Keratinocyte (primary cell): ENCODE results near the gene ZNF576. TPM values are rescaled to one million over a fixed set of nuclear protein-coding genes. Genes with fewer than 3 reads are reported as not detected.

ENCODE experiments used
- DNase-seq: peaks from one replicate; pipeline ENCODE4 v3.0.0-alpha.2; 2011; ENCODE audit warnings: low read depth, missing footprints, low spot score
- FAIRE-seq: peaks from 2 replicates; lab custom pipeline; 2011; peaks lifted over from hg19 to GRCh38; lab: Jason Lieb, UNC
- H2AFZ ChIP-seq: 2 replicates; pipeline ENCODE4 v1.6.0; 2012; ENCODE audit warnings: low read length, control low read depth, inconsistent platforms; ENCODE audit not compliant: control insufficient read depth
- H3K27ac ChIP-seq: 2 replicates; pipeline ENCODE4 v1.5.1; 2011; ENCODE audit warnings: low read length; ENCODE audit not compliant: control insufficient read depth, insufficient read depth
- H3K27me3 ChIP-seq: 3 replicates; pipeline ENCODE4 v1.6.0; 2011; ENCODE audit warnings: low read length; ENCODE audit not compliant: control insufficient read depth, insufficient read depth; ENCODE audit errors: extremely low read depth
- H3K36me3 ChIP-seq, 2 experiments: 2 replicates in 1 of 2; 3 replicates in 1 of 2; pipeline ENCODE4 v1.5.1; 2011; ENCODE audit warnings: low read length in 2 of 2, mild to moderate bottlenecking in 1 of 2; ENCODE audit not compliant: control insufficient read depth in 2 of 2, insufficient read depth in 2 of 2; ENCODE audit errors: extremely low read depth in 1 of 2
- H3K4me1 ChIP-seq: 3 replicates; pipeline ENCODE4 v1.5.1; 2011; ENCODE audit warnings: low read length; ENCODE audit not compliant: control insufficient read depth, insufficient read depth; ENCODE audit errors: extremely low read depth
- H3K4me2 ChIP-seq: 3 replicates; pipeline ENCODE4 v1.6.0; 2011; ENCODE audit warnings: low read depth, low read length; ENCODE audit not compliant: control insufficient read depth, insufficient read depth; ENCODE audit errors: extremely low read depth
- H3K4me3 ChIP-seq, 3 experiments: fragments of 200-600 bp in 1 of 3; sonication (generic) in 1 of 3; 2 replicates in 2 of 3; 3 replicates in 1 of 3; pipeline ENCODE4 v1.5.1; 2011 to 2016; ENCODE audit warnings: low read length in 3 of 3, mild to moderate bottlenecking in 3 of 3, control low read depth in 2 of 3, inconsistent platforms in 1 of 3, low read depth in 1 of 3, mixed read lengths in 1 of 3, mixed run types in 1 of 3, moderate library complexity in 1 of 3; ENCODE audit not compliant: control insufficient read depth in 2 of 3, insufficient read depth in 2 of 3; ENCODE audit errors: extremely low read depth in 1 of 3
- H3K79me2 ChIP-seq: 2 replicates; pipeline ENCODE4 v1.6.0; 2012; ENCODE audit warnings: low read length; ENCODE audit not compliant: control insufficient read depth, insufficient read depth
- H3K9ac ChIP-seq: 3 replicates; pipeline ENCODE4 v1.6.0; 2011; ENCODE audit warnings: low read length; ENCODE audit not compliant: control insufficient read depth, insufficient read depth; ENCODE audit errors: extremely low read depth
- H3K9me1 ChIP-seq: 3 replicates; pipeline ENCODE4 v1.6.0; 2011; ENCODE audit warnings: low read length; ENCODE audit not compliant: control insufficient read depth, insufficient read depth; ENCODE audit errors: extremely low read depth
- H3K9me3 ChIP-seq: 2 replicates; pipeline ENCODE4 v1.5.1; 2012; ENCODE audit warnings: low read depth, low read length; ENCODE audit not compliant: control insufficient read depth
- H4K20me1 ChIP-seq: 3 replicates; pipeline ENCODE4 v1.6.0; 2011; ENCODE audit warnings: low read length; ENCODE audit not compliant: control insufficient read depth, insufficient read depth; ENCODE audit errors: extremely low read depth
- CTCF ChIP-seq, 3 experiments: IDR thresholded peaks in 1 of 3; conservative IDR thresholded peaks in 1 of 3; optimal IDR thresholded peaks in 1 of 3; 2 replicates in 2 of 3; 3 replicates in 1 of 3; pipeline versions ENCODE3 to v1.5.1; 2011; ENCODE audit warnings: low read length in 3 of 3, mild to moderate bottlenecking in 3 of 3, moderate library complexity in 2 of 3, control low read depth in 1 of 3, inconsistent platforms in 1 of 3; ENCODE audit not compliant: insufficient read depth in 2 of 3; ENCODE audit errors: extremely low read depth in 1 of 3
- EZH2 ChIP-seq: IDR thresholded peaks from one replicate; pipeline ENCODE4 v1.6.1; 2012; ENCODE audit warnings: inconsistent platforms, mild to moderate bottlenecking, low read length, moderate library complexity
- dilution Hi-C: fragments of 300-500 bp; cut with MboI; formaldehyde crosslinking; loops from one replicate; pipeline ENCODE4 v1.7.0; 2020; ENCODE audit warnings: low sequenced_read_pairs; ENCODE audit not compliant: extremely low pct_ligation_motif_present
- polyA plus RNA-seq, 5 experiments: library from polyadenylated mRNA; depleted of rRNA in 3 of 5; stranded (reverse) in 3 of 5; stranded (forward) in 1 of 5; unstranded in 1 of 5; fragments of >200 nt; gene quantifications; 1 replicate in 1 of 5; 2 replicates in 3 of 5; 3 replicates in 1 of 5; pipeline versions ENCODE4 v1.2.1 to v1.2.3, GENCODE V29; 2011 to 2012; ENCODE audit warnings: missing spikeins in 2 of 5, low read depth in 1 of 5, low replicate concordance in 1 of 5

ZNF576 gene
- polyA plus RNA-seq, 1 donor (not counting 4 experiments of a cell fraction or from before 2014, with no cell fraction given): 6.4 TPM

GRCh38 chr19:43561139-43561970 lies 35.0 kb upstream of the ZNF576 start:
- H3K4me2 ChIP-seq: no peak overlapping the region
- dilution Hi-C loops: no loop called here
- H3K9me3 ChIP-seq: no peaks in the 10 kb centered on the region
- TF ChIP-seq EZH2: no peak
- no peak overlapping the region for H3K27ac ChIP-seq
- H3K36me3 ChIP-seq: peaks cover 1 to 3% of the 10 kb centered on the region in 2 experiments
- H3K4me1 ChIP-seq: no peaks in the 10 kb centered on the region
- no peak overlapping the region for H3K4me3 ChIP-seq
- H3K27me3 ChIP-seq: no peaks in the 10 kb centered on the region
- no peak overlapping the region for H2AFZ ChIP-seq
- no peaks in the 10 kb centered on the region for H3K79me2 ChIP-seq
- FAIRE-seq: no peak
- H4K20me1 ChIP-seq: no peaks in the 10 kb centered on the region
- H3K9ac ChIP-seq: no peak overlapping the region
- H3K9me1 ChIP-seq: no peaks in the 10 kb centered on the region
- DNase-seq: no peak

- dilution Hi-C loops: no loop called here
- Histone ChIP-seq H3K4me2 (no peak overlapping the region), H3K4me3 (no peak overlapping the region), H3K9ac (no peak overlapping the region), H3K36me3 (peaks cover 1 to 3% of the 10 kb centered on the region in 2 experiments), H4K20me1 (no peaks in the 10 kb centered on the region), H3K79me2 (no peaks in the 10 kb centered on the region), H3K9me3 (no peaks in the 10 kb centered on the region), H2AFZ (no peak overlapping the region), H3K27ac (no peak overlapping the region), H3K4me1 (no peaks in the 10 kb centered on the region), H3K27me3 (no peaks in the 10 kb centered on the region), H3K9me1 (no peaks in the 10 kb centered on the region)
- no peak for DNase-seq
- FAIRE-seq: no peak
- TF ChIP-seq CTCF (optimal IDR thresholded peaks at IDR 0.05 in 1 of 3, IDR thresholded peaks at IDR 0.05 in 1 of 3, conservative IDR thresholded peaks at IDR 0.05 in 1 of 3; ENCODE audit: extremely low read depth in 1 of 3, insufficient read depth in 2 of 3, low read length in 3 of 3): no peak
- no peak for TF ChIP-seq EZH2
Measured at GRCh38 chr19:43562226-43562697, 34.1 kb upstream of the ZNF576 start.
